ENCODE measurements around the gene CABP2.
"Not testable (repeated sequence)": the region's sequence is repeated elsewhere in the genome, so short reads cannot be mapped to it uniquely, and the experiment has no call there.

The CABP2 gene

GRCh38 chr11:67522844-67523555 is at the start of gene CABP2:
TSS of gene CABP2 (minus strand) at chr11:67523446. CDS start at chr11:67523326, 120 bp downstream.
- no peak for DNase-seq

GRCh38 chr11:67572747-67573419 is 49.6 kb upstream of the CABP2 start:
- DNase-seq: peak; percentile 48

DNA sequence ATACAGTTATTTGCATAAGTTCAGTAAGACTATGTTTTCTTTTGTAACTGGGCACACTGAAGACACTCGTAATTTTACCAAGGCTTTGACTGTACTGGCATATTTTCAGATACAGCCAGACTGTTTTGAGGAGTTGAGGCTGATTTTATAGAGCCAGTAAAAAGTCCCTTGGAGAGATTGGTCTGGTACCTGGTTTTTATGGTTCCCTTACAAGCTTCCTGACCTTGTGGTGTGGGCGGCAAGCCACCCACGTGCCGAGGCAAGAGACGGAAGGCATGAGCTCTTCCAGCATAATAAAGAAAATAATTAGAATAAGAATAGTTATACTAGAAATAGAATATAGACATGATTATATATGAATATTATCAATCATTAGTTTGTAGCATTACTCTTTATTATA is 49.1 kb upstream of the CABP2 start:
- no peak for DNase-seq

DNA sequence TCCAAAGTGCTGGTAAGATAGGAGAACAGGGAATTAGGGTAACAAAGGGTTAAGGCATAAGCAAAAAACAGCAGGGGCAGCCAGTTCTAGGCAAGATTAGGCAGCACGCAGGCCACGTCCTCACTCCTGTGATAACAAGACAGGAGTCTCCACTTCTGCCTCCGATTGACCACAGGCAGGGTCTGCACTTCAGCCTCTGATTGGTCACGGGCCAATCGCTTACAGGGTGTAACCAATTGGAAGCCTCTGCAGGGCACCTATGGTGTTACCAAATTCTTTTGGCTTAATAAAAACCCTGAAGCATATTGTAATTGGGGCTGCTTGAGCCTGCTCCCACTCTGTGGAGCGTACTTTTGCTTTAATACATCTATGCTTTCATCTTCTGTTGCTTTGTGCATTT is 48.2 kb upstream of the CABP2 start:
- DNase-seq: no peak

- no peak for DNase-seq
Observed at GRCh38 chr11:67564230-67564629, 41.0 kb upstream of the CABP2 start.

- DNase-seq: not testable (repeated sequence)
Observed at GRCh38 chr11:67563705-67564114, 40.5 kb upstream of the CABP2 start.

GRCh38 chr11:67562963-67563704 is 39.9 kb upstream of the CABP2 start:
- DNase-seq: no peak

GRCh38 chr11:67561971-67562619 is 38.8 kb upstream of the CABP2 start:
- no peak for DNase-seq

GRCh38 chr11:67558084-67558772 is 35.0 kb upstream of the CABP2 start:
- DNase-seq: no peak

- DNase-seq: no peak
Observed at GRCh38 chr11:67556244-67556643, 33.0 kb upstream of the CABP2 start.

- not testable (repeated sequence) for DNase-seq
Observed at GRCh38 chr11:67551697-67552096, 28.5 kb upstream of the CABP2 start.

GRCh38 chr11:67551127-67551526 is 27.9 kb upstream of the CABP2 start:
- DNase-seq: no peak

DNA sequence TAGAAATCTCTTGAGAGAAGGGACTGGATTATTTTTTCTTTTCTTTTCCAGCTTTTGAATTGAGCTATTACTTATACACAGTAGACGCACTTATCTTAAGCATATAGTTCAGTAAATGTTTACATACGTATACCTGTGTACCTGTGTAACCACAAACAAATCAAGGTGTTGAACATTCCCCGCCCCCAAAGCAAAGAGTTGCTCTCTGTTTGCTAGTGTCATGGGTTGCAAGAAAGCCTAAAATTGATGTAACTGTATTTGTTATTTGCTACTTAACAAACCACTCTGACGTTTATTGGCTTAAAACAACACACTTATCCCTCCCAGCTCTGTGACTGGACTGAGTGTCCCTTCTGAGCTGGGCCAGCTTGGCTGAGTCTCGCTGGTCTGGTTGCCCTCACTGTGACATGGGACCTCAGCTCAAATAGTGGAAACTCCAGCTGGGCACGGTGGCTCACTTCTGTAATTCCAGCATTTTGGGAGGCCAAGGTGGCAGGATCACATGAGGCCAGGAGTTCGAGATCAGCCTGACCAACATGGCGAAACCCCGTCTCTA is 25.4 kb upstream of the CABP2 start:
- no peak for DNase-seq

- DNase-seq: not testable (repeated sequence)
Observed at GRCh38 chr11:67548112-67548511, 24.9 kb upstream of the CABP2 start.

DNA sequence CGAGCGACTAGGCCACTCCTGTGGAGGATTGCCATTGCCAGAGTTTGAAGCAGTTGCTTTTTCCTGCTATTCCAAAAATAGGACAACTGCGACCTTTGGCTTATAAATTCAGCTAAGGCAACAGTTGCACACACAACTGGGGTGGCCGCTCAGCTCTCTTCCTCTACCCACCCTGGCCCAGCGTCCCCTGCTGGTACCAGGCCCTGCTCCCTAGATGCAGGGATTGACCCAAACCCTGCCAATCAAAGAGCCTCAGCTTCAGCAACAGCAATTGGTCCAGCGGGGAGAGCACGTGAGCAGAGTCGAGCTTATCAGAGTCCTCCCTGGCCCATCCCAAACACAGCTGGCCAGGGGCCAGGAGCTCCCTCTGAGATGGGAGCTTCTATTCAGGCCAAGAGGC is 22.0 kb upstream of the CABP2 start:
- no peak for DNase-seq

DNA sequence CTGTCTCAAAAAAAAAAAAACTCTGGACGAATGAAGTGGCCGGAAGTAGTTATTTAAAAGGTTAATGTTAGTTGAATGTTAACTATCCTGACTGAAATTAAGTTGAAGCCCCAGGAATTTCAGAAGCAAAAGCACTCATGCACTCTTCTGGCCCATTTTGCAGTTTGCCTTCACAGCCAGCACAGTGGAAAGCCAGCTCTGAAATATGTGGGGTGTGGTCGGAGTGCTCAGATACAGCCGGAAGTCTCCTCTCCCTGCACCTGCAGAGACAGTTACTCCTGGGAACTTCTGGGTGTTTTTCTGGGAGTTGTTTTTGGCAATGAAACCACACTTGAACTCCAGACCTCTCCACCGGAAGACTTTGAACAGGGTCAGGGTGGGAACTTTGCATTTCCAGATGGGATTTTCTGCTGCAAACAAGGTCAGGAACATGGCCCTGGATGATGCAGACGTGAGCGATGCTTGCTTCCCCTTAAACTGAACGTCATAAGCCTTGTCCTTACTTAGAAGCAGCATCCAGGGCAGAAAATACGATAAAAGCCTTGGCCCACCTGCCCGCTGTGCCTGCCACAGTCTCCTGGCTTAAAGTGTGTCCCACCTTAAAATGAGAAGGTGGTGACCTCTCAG is 21.5 kb upstream of the CABP2 start:
- no peak for DNase-seq

DNA sequence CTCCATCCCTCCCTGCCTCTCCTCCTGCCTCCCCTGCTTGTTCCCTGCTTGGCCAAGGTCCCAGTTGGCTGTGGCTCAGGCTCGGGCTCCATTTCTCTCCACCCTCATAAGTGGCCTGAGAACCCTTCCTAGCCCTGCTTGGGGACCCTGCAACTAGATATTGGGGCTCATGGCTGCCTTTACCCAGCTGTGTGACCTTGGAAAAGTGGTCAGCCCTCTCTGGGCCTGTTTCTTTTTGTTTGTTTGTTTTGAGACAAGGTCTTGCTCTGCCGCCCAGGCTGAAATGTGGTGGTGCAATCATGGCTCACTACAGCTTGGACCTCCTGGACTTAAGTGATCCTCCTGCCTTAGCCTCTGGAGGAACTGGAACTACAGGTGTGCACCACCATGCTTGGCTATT is 20.3 kb upstream of the CABP2 start:
- DNase-seq: no peak

DNA sequence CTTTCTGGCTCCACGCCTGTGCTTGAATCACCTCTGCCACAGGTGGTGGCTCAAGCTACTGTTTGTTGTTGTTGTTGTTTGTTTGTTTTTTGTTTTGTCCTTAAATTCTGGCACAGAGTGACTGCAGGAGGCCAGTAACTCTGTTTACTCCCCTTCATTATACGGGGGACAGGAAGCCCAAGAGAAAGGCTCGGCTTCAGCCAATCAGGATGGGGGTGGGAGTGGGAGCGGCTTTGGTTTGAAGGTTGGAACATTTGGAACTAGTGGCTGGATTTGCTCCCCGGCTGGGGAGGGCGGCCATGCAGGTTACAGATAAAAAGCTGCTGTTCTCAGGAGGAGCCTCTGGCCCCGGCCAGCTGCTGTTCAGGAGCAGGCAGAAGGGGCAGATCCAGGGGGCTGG is 19.7 kb upstream of the CABP2 start:
- no peak for DNase-seq

GRCh38 chr11:67542169-67542568 is 18.9 kb upstream of the CABP2 start:
- DNase-seq: no peak

GRCh38 chr11:67541198-67541597 is 18.0 kb upstream of the CABP2 start:
- no peak for DNase-seq

DNA sequence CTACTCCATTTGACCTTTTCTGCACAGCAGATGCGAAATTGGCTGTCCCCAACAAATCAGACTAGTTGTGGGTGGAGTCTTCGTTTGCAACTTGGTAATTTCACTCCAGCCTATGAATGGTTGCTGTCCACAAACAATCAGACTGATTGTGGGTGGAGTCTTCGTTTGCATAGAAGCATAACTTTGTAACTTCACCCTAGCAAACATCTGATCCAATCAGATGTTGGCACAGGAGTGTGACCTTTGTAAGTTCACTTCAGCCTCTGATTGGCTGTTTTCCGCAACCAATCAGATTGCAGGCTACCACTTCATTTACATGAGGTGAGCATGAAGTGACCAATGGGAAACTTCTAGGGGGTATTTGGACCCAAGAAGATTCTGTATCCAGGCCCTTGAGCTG is 16.3 kb upstream of the CABP2 start:
- DNase-seq: no peak
